GM12801 (cell line): ENCODE results near the gene NFYC.

Source experiments
- CTCF ChIP-seq: IDR thresholded peaks from one replicate; pipeline ENCODE4 v1.5.1; 2011; ENCODE audit warnings: control low read depth; ENCODE audit not compliant: insufficient read length; ENCODE audit errors: extremely low read depth

Gene NFYC

GRCh38 chr1:40792036-40792435 is 100.5 kb downstream of the NFYC start:
- no peak for TF ChIP-seq CTCF

GRCh38 chr1:40793617-40794016 is 102.1 kb downstream of the NFYC start:
- no peak for TF ChIP-seq CTCF

GRCh38 chr1:40794048-40794447 is 102.5 kb downstream of the NFYC start:
- TF ChIP-seq CTCF = no peak

DNA sequence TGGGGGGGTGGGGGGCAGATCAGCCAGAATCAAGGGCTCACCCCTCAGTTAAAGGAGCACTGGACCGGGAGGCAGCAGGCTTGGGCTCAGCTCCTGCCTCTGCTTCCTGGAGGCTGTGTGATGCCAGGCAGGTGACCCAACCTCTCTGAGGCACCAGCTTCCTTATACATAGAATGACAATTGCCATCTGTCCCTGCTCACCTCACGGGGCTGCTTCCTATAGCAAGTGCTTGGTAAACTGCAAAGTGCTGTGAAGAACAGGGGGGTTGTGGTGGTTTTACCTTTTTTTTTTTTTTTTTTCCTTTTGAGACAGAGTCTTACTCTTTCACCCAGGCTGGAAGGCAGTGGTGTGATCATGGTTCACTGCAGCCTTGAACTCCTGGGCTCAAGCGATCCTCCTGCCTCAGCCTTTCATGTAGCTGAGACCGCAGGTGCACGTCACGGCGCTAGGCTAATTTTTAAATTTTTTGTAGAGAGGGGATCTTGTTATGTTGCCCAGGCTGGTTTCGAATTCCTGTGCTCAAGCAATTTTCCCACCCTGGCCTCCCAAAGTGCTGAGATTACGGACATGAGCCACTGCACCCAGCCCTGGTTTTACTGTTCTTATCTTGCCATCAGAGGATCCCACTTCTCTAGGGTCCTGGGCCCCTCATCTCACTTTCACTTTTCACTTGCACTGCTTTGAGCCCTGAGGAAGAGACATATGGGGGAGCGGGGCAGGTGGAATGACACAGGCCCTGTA is 103.6 kb downstream of the NFYC start:
- TF ChIP-seq CTCF = no peak

- TF ChIP-seq CTCF = no peak
Observed at GRCh38 chr1:40795811-40796586, 104.5 kb downstream of the NFYC start.

- no peak for TF ChIP-seq CTCF
Observed at GRCh38 chr1:40796939-40797667, 105.6 kb downstream of the NFYC start.

GRCh38 chr1:40797668-40798010 is 106.1 kb downstream of the NFYC start:
- no peak for TF ChIP-seq CTCF
